Vagina (tissue), 2 donors: ENCODE measurements around the gene CRISPLD2. TPM values are rescaled to one million over a fixed set of nuclear protein-coding genes. Genes with fewer than 3 reads are reported as not detected.

ENCODE experiments used
- DNase-seq, 2 donors: peaks; one replicate each; pipeline ENCODE4 v3.0.0-alpha.2; 2017; ENCODE audit errors: extremely low spot score in 2 of 2
- H3K27ac ChIP-seq: fragments of 200-600 bp; sonication (generic); one replicate; pipeline ENCODE4 v1.5.1; 2019
- H3K27me3 ChIP-seq: fragments of 200-600 bp; sonication (generic); one replicate; pipeline ENCODE4 v1.5.1; 2019
- H3K36me3 ChIP-seq, 2 donors: fragments of 200-600 bp; sonication (generic); one replicate each; pipeline ENCODE4 v1.5.1; 2017 to 2019
- H3K4me1 ChIP-seq: fragments of 200-600 bp; sonication (generic); one replicate; pipeline ENCODE4 v1.5.1; 2019
- H3K4me3 ChIP-seq, 2 donors: fragments of 200-600 bp; sonication (generic); 1 replicate in 1 of 2; 2 replicates in 1 of 2; pipeline ENCODE4 v1.5.1; 2016 to 2019
- H3K9me3 ChIP-seq: fragments of 200-600 bp; sonication (generic); one replicate; pipeline ENCODE4 v1.5.1; 2019
- POLR2A ChIP-seq, 2 donors: fragments of 450-650 bp; IDR thresholded peaks; one replicate each; pipeline ENCODE4 v1.6.1; 2017; ENCODE audit warnings: antibody characterized with exemption in 2 of 2, mild to moderate bottlenecking in 2 of 2, moderate library complexity in 2 of 2
- POLR2AphosphoS5 ChIP-seq, 2 donors: sonication (generic); formaldehyde crosslinking; IDR thresholded peaks; one replicate each; pipeline ENCODE4 v1.9.0; 2017; ENCODE audit warnings: antibody characterized with exemption in 2 of 2, mild to moderate bottlenecking in 2 of 2, low read depth in 1 of 2; ENCODE audit not compliant: insufficient read depth in 1 of 2
- intact Hi-C: fragments of 100-400 bp; cut with DNase I; formaldehyde crosslinking; loops from one replicate; pipeline ENCODE4 v1.15.1; 2023
- total RNA-seq: library from RNA; depleted of rRNA; stranded (reverse); fragments of >200 nt; gene quantifications from one replicate; pipeline ENCODE4 v1.2.3, GENCODE V29; 2016
- TF ChIP-seq, protein P1 (sequence below), 3 experiments: fragments of 450-650 bp in 2 of 3; fragments of 200-600 bp in 1 of 3; sonication (generic) in 1 of 3; IDR thresholded peaks; one replicate each; pipeline ENCODE4 v1.5.1; 2017 to 2019; ENCODE audit warnings: antibody characterized with exemption in 3 of 3, mild to moderate bottlenecking in 2 of 3, moderate library complexity in 2 of 3

CRISPLD2 gene
- total RNA-seq, 1 donor from 2014 or later, result 320 TPM

DNA sequence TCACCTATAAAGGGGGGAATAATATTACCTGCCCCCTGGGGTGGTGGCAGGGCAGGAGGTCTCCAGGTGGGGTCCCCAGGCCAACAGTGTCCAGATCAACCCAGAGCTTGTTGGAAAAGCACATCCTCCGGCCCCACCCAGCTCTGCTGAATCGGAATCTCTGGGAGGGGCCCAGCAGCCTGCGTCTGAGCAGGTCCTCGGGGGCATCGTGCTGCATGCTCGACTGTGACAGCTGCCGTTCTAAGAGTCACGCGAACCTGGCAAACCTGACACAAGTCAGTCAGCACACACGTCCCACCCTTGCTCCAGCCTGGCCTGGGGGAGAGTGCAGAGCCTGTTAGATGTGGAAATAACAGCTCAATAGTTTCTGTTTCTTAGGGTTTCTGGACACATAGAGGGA lies 72.3 kb downstream of the CRISPLD2 start:
- H3K27ac ChIP-seq, result peak overlapping the region; percentile 42
- intact Hi-C loops, result no loop called here
- no peaks in the 10 kb centered on the region for H3K27me3 ChIP-seq
- TF ChIP-seq POLR2A (IDR thresholded peaks at IDR 0.05), result no peak
- H3K9me3 ChIP-seq, result no peaks in the 10 kb centered on the region
- peaks cover 16% of the 10 kb centered on the region for H3K4me1 ChIP-seq
- H3K36me3 ChIP-seq, result peaks cover 0 to 5% of the 10 kb centered on the region in 2 donors
- DNase-seq, result no peak
- H3K4me3 ChIP-seq, result no peak overlapping the region

DNA sequence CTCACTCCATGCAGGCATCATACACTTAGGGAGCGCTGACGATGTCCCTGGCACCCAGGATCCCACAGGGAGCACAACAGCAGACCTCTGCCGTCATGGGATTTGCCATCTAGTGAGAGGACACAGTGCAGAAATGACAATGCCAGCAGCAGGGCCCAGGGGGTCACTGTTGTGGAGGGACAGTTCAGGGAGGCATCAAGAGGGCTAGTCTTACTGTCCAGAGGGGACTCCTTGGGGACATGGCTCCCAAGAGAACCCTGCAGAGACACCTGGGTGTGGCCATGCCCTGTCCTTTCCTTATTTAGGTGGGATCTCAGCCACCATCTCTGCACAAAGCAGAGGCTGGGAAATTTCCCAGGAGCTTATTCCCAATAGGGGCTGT lies 73.7 kb downstream of the CRISPLD2 start:
- intact Hi-C loops, result no loop called here
- no peak overlapping the region for H3K4me3 ChIP-seq
- no peak for DNase-seq
- H3K27ac ChIP-seq, result no peak overlapping the region
- peaks cover 0 to 11% of the 10 kb centered on the region in 2 donors for H3K36me3 ChIP-seq
- no peaks in the 10 kb centered on the region for H3K9me3 ChIP-seq
- H3K4me1 ChIP-seq, result peaks cover 16% of the 10 kb centered on the region
- no peak for TF ChIP-seq POLR2A (IDR thresholded peaks at IDR 0.05)
- TF ChIP-seq POLR2AphosphoS5 (IDR thresholded peaks at IDR 0.05; ENCODE audit: insufficient read depth in 1 of 2, low read depth in 1 of 2), result peak in 1 of 2 donors; percentile 40
- TF ChIP-seq, protein P1, sequence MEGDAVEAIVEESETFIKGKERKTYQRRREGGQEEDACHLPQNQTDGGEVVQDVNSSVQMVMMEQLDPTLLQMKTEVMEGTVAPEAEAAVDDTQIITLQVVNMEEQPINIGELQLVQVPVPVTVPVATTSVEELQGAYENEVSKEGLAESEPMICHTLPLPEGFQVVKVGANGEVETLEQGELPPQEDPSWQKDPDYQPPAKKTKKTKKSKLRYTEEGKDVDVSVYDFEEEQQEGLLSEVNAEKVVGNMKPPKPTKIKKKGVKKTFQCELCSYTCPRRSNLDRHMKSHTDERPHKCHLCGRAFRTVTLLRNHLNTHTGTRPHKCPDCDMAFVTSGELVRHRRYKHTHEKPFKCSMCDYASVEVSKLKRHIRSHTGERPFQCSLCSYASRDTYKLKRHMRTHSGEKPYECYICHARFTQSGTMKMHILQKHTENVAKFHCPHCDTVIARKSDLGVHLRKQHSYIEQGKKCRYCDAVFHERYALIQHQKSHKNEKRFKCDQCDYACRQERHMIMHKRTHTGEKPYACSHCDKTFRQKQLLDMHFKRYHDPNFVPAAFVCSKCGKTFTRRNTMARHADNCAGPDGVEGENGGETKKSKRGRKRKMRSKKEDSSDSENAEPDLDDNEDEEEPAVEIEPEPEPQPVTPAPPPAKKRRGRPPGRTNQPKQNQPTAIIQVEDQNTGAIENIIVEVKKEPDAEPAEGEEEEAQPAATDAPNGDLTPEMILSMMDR (IDR thresholded peaks at IDR 0.05), result no peak
- no peaks in the 10 kb centered on the region for H3K27me3 ChIP-seq

DNA sequence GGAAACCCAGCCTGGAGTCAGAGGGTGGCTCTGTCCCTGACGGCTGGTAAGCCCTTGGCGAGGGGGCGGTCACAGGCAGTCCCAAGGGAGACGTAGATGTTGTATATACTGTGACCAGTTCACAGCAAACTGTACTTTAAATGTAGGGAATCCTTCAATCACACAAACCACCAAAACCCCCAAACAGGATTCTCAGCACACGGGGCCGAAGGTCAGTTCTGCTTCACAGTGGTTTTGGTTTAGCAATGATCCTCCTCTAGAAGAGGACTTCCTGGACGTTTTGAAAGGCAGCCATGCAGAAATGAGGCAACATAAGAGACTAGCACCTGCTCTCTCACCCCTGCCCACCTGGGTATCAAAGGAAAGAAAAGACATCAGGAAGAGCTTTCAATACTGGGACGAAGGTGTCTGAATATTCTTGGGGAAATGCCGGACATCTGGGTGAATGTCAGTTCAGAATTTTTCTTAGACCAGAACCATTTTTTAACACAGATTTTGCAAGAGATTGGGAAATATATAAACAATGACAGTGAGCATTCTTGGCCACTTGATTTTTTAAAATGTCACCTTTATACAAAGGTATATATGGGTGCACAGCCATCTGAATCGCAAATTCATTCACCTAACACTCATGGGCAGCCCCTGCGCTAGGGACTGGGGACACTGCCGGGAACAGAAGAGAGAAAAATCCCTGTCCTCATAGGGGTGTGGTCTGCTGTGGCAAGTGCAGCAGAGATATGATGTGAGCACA lies 74.2 kb downstream of the CRISPLD2 start:
- TF ChIP-seq POLR2A (IDR thresholded peaks at IDR 0.05) (no peak), POLR2AphosphoS5 (IDR thresholded peaks at IDR 0.05; ENCODE audit: insufficient read depth in 1 of 2, low read depth in 1 of 2) (no peak)
- TF ChIP-seq, protein P1 (IDR thresholded peaks at IDR 0.05), result no peak
- DNase-seq, result no peak
- no peaks in the 10 kb centered on the region for H3K9me3 ChIP-seq
- intact Hi-C loops, result no loop called here
- H3K4me3 ChIP-seq, result no peak overlapping the region
- H3K4me1 ChIP-seq, result peaks cover 16% of the 10 kb centered on the region
- peaks cover 0 to 12% of the 10 kb centered on the region in 2 donors for H3K36me3 ChIP-seq
- H3K27me3 ChIP-seq, result no peaks in the 10 kb centered on the region
- no peak overlapping the region for H3K27ac ChIP-seq

DNA sequence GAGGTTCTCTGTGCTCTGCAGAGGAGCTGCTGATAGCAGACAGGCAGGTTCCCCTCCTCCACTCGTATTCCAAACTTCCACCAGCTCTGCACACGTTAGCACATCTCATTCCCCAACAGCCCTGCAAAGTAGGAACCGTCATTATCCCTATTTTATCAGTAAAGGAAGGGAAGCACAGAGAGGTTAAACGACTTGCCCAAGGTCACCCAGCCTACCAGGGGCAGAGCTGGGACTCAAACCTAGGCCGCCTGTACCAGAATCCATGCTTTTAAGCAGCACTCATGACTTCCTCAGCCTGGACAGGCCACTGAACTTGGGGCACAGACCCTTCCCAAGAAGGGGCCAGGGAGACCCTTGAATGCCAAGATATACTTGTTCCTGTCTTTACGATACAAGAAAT lies 75.2 kb downstream of the CRISPLD2 start:
- DNase-seq, result no peak
- TF ChIP-seq POLR2A (IDR thresholded peaks at IDR 0.05), result no peak
- TF ChIP-seq, protein P1 (IDR thresholded peaks at IDR 0.05), result no peak
- no peak for TF ChIP-seq POLR2AphosphoS5 (IDR thresholded peaks at IDR 0.05; ENCODE audit: insufficient read depth in 1 of 2, low read depth in 1 of 2)
- Histone ChIP-seq H3K9me3 (no peaks in the 10 kb centered on the region), H3K27me3 (no peaks in the 10 kb centered on the region), H3K27ac (no peak overlapping the region), H3K4me3 (no peak overlapping the region), H3K36me3 (peaks cover 0 to 21% of the 10 kb centered on the region in 2 donors), H3K4me1 (peaks cover 16% of the 10 kb centered on the region)
- intact Hi-C loops, result no loop called here

DNA sequence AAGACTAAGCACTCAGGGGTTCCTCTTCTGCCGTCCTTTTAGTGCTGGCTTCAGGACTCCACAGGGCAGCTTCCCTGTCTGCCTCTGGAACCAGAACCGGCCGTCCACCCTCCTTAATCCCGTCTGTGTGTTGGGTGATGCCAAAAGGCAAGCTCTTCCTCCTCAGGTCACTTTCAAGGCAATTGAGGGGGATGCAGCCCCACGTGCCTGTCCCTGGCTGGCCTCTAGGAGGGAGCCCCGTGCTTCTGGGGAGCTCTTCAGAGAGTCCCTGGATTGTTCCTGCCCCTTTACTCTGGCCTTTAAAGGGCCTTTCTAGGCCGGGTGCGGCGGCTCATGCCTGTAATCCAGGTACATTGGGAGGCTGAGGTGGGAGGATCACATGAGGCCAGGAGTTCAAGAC lies 77.1 kb downstream of the CRISPLD2 start:
- H3K27me3 ChIP-seq, result no peaks in the 10 kb centered on the region
- intact Hi-C loops, result no loop called here
- H3K4me3 ChIP-seq, result no peak overlapping the region
- H3K4me1 ChIP-seq, result peaks cover 6% of the 10 kb centered on the region
- no peaks in the 10 kb centered on the region for H3K9me3 ChIP-seq
- peaks cover 0 to 27% of the 10 kb centered on the region in 2 donors for H3K36me3 ChIP-seq
- TF ChIP-seq, protein P1 (IDR thresholded peaks at IDR 0.05), result no peak
- TF ChIP-seq POLR2AphosphoS5 (IDR thresholded peaks at IDR 0.05; ENCODE audit: insufficient read depth in 1 of 2, low read depth in 1 of 2) (no peak), POLR2A (IDR thresholded peaks at IDR 0.05) (no peak)
- no peak overlapping the region for H3K27ac ChIP-seq
- DNase-seq, result no peak
